ENCODE results near the gene CORIN.

DNA sequence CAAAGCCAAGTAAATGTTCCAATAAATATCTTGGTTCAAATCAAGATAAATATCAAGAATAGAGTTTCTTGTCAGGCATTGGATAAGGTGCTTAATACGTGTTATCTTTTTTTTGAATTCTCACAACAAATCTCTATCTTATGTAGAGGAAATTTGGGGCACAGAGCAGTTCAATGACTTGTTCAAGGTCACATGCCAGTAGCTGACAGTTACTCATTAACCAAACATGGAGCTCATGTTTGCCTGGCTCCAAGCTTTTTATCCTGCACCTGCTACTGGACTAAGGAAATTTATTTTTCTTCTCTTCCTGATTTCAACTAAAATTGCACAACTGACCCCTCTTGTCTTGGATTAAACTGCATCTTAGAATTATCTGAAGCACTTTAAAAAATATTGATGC is 276.5 kb downstream of the CORIN start:
- TF ChIP-seq CTCF (IDR thresholded peaks at IDR 0.05) = no peak
- no peak for TF ChIP-seq POLR2A (IDR thresholded peaks at IDR 0.05)
